HG03460 (cell line): Measurements from ENCODE around the gene ERC1.
"Not testable (repeated sequence)": the region's sequence is repeated elsewhere in the genome, so short reads cannot be mapped to it uniquely, and the experiment has no call there.

ENCODE experiments used
- ATAC-seq: cut with Tn5 transposase; IDR thresholded peaks from one replicate; pipeline ENCODE4 v1.9.1; 2021; ENCODE audit not compliant: unreplicated experiment

The ERC1 gene

DNA sequence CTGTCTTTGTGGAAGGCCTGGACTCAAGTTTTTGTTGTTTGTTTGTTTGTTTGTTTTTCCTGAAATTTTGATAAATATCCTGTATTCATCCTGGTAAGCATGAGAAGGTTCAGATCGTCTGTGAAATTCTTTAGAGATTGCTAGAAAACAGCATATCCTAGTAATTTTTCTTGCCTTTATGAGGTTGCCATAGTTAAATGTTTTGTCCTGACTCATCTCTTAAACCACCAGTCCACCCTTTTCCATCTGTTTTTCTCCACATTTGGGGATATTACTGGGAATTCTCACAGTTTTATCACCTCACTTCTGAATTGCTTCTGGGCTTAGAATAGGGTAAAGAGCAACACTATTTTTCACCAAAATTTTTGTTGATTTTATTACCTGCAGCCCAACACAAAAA lies 355.1 kb downstream of the ERC1 start:
- ATAC-seq = no peak

- no peak for ATAC-seq
Observed at GRCh38 chr12:1347294-1347693, 356.3 kb downstream of the ERC1 start.

DNA sequence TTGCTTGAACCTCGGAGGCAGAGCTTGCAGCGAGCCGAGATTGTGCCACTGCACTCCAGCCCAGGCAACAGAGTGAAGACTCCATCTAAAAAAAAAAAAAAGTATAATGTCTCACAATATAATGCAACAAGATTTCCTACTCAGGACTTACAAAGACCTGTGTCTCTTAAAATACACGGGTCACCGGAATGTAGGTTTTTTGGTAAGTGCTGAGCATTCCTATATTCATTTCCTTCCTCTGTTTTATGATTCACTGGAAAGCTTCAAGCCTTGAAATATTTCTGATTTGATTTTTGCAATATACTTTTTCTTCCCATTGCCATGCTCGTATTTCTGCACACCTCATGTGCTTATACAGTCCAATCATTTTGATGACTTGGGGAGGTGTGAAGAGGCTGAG lies 357.6 kb downstream of the ERC1 start:
- no peak for ATAC-seq

DNA sequence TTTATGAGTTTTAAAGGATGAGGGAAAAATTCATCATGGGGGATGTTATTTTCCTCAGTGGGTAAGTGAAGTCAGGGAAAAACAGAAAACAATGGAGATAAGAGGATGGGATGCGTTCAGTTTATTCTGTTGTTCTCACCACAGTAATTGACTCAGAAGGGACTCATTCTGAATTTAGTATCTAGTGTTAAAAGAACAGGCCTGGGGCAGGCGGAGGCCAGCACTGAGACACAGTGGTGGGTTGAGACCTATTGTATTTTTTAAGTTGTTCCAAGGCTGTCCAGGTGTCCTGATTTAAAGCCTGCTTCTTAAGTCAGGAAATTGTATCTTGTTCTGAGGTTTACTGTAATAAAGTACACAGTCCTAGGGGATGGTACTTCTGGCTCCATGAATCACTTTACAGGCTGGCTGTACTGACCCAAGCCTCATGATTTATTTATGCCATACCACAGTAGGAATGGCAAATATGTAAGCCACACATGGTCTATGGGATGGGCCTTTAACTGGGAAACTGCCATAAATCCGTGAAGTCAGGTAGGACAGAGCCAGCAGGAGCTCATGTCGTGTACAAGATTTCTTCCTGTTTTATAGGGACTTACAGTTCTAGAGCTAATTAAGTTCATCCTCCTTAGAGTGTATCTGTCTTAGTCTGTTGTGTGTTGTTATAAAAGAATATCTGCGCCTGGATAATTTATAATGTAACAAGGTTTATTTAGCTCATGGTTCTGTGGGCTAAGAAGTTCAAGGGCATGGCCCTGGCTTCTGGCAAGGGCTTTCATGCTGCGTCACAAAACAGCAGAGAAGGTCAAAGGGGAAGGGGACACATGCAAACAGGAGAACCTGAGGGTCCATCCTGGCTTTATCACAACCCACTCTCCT lies 359.3 kb downstream of the ERC1 start:
- ATAC-seq = no peak

DNA sequence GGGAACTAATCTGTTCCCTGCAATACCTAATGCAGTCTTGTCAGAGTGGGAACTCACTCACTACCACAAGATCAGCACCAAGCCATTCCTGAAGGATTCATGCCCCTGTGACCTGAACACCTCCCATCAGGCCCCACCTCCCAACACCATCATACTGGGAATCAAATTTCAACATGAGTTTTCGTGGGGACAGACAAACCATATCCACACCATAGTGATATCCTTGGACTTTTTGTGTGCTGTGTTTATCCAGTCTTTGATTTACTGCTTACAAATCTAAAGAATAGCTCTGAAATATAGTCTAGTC lies 359.9 kb downstream of the ERC1 start:
- ATAC-seq = no peak

DNA sequence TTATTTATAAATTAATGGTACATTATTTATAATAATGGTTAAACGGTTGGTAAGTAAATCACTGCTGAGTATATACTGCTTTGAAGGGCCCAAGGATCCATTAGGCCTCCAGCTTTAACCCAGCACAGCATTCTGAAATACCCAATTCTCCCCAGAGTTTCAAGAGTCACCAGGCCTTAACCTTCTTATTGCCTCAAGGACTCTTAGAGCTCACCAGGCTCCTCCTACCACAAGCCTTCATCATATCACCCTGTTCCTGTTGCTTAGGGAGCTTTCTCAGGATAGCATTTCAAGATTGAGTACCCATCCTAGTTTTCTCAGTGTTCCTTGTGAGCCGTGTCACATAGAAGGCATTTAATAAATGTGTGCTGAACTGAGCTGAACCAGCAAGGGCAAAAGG lies 360.9 kb downstream of the ERC1 start:
- ATAC-seq = no peak

DNA sequence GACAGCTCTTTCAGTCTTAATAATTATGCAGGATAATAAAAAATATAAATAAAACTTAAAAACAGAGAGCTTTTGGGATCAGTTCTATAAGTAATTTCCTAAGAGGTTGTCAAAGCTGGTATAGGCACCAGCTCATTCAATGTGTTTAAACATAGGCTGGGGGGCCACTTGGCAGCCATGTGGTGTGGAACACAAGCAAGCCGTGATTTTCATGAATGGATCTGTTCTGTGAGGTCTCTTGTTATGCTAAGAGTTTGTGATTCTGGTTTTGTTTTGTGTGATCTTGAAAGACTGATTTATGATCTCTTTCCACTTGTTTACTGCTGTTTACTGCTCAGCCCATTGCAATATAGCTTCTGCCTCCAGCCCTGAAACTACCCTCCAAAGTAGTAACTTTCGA lies 362.4 kb downstream of the ERC1 start:
- ATAC-seq = no peak

GRCh38 chr12:1355396-1355795 lies 364.4 kb downstream of the ERC1 start:
- no peak for ATAC-seq

DNA sequence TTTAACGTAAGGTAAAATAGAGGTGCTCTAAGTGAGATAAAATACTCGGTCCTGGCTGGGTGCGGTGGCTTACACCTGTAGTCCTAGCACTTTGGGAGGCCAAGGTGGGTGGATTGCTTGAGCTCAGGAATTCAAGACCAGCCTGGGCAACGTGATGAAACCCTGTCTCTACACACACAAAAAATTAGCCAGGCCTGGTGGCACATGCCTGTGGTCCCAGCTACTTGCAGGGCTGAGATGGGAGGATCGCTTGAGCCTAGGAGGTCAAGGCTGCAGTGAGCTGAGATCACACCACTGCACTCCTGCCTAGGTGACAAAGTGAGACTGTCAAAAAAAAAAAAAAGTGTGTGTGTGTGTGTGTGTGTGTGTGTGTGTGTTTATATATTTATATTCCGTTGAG lies 364.8 kb downstream of the ERC1 start:
- ATAC-seq = not testable (repeated sequence)

- ATAC-seq = no peak
Observed at GRCh38 chr12:1356285-1356684, 365.3 kb downstream of the ERC1 start.

DNA sequence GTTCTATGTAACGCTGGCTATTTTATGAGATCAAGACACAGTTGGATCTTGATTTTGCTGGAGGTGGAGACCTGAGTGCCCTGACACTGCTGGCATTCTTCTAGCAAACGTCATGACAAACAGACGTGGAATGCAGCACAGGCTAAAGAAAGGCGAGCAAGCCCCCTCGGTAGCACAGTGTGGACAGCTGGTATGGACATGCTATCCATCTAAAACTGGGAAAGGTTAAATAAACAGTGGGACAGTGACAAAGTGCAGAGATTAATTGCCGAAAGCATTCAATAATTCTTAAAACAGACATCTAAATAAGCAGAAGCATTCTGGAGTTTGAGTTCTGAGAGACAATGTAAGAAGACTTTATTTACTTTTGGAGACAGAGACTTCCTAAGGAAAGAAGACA lies 366.1 kb downstream of the ERC1 start:
- ATAC-seq = no peak

- ATAC-seq = no peak
Observed at GRCh38 chr12:1357711-1358110, 366.7 kb downstream of the ERC1 start.

GRCh38 chr12:1360441-1361210 lies 369.6 kb downstream of the ERC1 start:
- ATAC-seq = no peak

DNA sequence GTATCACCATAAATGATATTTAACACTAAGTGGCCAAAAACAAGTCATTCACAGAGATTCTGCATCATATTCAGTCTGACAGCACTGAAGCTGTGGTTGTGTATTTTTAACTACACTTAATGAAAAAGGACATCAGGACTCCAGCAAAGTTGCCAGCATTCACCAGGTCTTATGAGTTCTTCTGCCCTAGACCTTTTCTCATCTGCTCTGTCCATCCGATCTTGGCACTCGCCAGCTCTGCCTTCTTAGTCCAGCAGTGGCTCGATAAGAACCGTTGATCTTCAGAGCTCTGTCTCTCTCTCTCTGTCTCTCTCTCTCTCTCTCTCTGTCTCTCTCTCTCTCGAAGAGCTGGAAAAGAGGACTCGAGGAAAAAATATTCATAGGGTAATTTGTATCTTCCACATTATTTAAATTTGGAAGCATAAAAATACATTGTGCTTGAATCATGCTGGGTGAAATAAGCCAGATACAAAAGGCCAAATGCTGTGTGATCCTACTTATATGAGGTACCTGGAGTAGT lies 371.2 kb downstream of the ERC1 start:
- no peak for ATAC-seq

DNA sequence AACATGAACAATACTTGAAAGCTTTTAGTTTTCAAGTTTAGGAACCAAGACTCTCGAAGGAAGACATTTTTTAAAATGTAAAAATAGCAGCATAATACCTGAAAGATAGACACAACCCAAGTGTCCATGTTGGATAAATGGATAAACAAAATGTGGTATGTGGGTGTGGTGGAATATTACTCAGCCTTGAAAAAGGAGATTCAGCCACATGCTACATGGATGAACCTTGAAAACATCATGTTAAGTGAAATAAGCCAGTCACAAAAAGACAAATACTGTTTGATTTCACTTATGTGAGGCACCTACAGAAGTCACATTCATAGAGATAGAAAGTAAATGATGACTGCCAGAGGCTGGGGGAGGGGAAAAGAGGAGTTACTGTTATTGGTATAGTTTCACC lies 374.7 kb downstream of the ERC1 start:
- no peak for ATAC-seq

DNA sequence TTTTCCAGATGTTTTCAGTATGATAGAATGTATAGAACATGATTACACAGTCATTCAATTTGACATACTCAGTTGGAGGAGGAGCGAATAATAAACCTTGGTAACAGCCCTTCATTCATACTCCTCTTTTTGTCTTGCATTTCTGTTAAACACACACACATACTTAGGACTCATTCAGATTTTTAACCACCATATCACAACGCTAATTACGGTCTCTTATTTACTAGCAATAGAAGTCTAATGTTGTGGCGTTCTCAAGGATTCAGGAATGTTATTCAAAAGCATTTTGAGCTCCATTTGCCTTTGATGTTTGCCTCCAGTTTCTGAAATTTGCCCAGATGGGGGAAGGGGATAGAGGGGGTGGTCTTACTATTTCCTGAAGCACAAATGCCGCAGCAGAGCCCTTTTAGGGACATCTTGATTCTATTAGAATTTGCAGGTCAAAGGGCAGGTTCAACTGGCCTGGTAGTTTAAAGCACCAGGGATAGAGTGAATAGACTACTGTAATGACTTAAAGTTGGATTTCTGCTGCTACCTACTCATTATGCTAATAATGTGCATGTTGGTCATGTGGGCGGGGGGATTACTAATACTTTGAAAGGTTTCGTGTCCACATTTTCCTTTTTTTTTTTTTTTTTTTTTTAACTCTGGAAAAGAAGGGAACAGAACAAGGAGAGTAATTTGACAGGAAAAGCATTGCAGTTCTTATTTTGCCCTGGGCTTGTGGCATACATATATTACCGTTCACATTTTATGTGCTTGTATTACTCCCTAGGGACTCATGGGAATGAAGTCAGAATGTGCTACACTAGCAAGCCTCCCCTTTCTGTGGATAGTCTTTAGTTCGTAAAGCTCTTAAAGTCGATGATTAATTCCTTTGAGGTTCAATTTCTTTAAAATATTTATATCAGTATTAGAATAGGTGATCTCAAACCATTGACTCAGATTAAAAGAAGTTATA lies 376.6 kb downstream of the ERC1 start:
- ATAC-seq = no peak

- ATAC-seq = no peak
Observed at GRCh38 chr12:1369460-1369859, 378.4 kb downstream of the ERC1 start.

DNA sequence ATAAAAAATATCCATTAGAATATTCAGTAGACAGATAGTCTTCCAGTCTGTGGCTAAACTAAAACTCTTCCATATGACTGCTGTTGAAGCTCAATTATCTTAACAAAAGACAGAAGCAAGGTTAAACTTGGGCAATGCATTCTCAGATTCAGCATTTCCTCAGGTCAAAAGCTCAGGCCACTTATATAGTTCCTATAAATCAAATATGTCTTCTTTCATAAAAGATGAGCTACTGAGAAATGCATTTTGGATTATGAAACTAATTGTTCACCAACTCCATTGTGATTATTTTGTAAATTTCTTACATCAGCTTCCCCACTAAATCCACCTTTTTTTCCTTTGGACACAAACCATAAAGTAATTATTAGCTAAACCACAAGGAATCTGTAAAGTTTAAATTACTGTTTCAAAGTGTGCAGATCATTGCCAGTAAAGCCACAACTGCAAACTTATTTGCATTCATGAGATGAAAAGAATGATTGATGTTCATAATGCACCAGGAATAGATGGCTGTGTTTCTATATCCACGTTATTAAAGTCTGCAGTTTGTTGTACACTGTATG lies 379.0 kb downstream of the ERC1 start:
- no peak for ATAC-seq

DNA sequence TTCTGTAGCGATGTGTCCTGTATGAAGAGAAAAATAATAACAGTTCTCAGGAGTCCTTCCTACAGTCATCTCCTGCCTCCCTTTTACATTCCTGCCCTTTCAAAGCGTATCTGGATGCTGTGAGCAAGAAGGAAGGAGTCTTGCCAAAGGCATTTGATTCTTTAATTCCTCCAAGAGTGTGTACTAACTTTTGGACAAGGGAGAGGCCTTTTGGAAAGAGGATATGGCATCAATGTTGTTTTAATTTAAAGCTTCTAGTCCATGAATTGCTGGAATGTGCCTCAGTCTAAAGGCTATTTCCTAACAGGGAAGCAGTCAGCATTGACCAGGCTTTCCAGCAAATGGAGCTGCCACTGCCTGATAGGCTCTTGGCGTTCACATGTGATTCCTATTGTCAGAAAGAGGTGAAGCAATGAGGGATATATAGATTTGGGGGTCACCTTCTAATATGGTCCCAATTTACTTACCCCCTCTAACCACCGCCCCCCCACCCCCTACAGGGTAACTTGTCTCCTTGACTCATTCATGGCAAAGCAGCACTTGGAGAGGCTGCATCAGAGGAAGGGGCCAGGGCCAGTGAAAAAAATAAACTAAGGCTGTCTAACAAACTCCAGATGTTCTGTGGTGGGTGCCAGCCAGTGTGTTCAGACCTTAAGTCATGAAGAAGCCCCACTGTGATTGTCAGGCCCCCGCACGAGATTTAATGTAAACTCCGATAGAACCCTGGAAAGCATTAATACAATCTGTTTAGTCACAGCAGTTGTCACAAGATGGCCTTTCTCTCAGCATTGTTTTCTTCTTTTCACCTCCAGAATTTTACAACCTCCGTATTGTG lies 383.1 kb downstream of the ERC1 start:
- no peak for ATAC-seq

GRCh38 chr12:1375323-1375722 lies 384.3 kb downstream of the ERC1 start:
- ATAC-seq = no peak
